Left ventricle myocardium inferior (tissue), 1 donor: ENCODE measurements around the gene TBC1D22A. TPM values are rescaled to one million over a fixed set of nuclear protein-coding genes. Genes with fewer than 3 reads are reported as not detected.

ENCODE experiments used
- DNase-seq: peaks from one replicate; pipeline ENCODE4 v3.0.0-alpha.2; 2020
- H3K27ac ChIP-seq: fragments of 200-600 bp; replicated peaks from 2 replicates; pipeline ENCODE4 v1.8.0; 2021
- H3K27me3 ChIP-seq: fragments of 200-600 bp; 2 replicates; pipeline ENCODE4 v1.8.0; 2021; ENCODE audit warnings: low read depth
- H3K36me3 ChIP-seq: fragments of 200-600 bp; 2 replicates; pipeline ENCODE4 v1.8.0; 2021
- H3K4me1 ChIP-seq: fragments of 200-600 bp; 2 replicates; pipeline ENCODE4 v1.8.0; 2021
- H3K4me3 ChIP-seq: fragments of 200-600 bp; 2 replicates; pipeline ENCODE4 v1.8.0; 2021; ENCODE audit warnings: mild to moderate bottlenecking, moderate library complexity
- H3K9me3 ChIP-seq: fragments of 200-600 bp; replicated peaks from 2 replicates; pipeline ENCODE4 v1.8.0; 2021
- intact Hi-C: fragments of 100-400 bp; cut with micrococcal nuclease; formaldehyde crosslinking; loops from one replicate; pipeline ENCODE4 v1.11.0; 2022
- total RNA-seq: library from RNA; stranded (reverse); fragmentation: NEBNext Ultra II Directional; extraction: Animal tissue kit (Norgen Biotek cat#: 25700); gene quantifications from one replicate; pipeline ENCODE4 v1.2.1, GENCODE V29; 2021
- TF ChIP-seq, protein P1 (sequence below): fragments of 200-600 bp; IDR thresholded peaks from 2 replicates; pipeline ENCODE4 v1.8.0; 2021; ENCODE audit warnings: antibody characterized with exemption, mild to moderate bottlenecking, borderline replicate concordance
- donor health status: DM: no; HTN: yes; CAD: no; lungs with severe emphysema.

Gene TBC1D22A
- total RNA-seq, 1 donor from 2014 or later = 16.2 TPM

DNA sequence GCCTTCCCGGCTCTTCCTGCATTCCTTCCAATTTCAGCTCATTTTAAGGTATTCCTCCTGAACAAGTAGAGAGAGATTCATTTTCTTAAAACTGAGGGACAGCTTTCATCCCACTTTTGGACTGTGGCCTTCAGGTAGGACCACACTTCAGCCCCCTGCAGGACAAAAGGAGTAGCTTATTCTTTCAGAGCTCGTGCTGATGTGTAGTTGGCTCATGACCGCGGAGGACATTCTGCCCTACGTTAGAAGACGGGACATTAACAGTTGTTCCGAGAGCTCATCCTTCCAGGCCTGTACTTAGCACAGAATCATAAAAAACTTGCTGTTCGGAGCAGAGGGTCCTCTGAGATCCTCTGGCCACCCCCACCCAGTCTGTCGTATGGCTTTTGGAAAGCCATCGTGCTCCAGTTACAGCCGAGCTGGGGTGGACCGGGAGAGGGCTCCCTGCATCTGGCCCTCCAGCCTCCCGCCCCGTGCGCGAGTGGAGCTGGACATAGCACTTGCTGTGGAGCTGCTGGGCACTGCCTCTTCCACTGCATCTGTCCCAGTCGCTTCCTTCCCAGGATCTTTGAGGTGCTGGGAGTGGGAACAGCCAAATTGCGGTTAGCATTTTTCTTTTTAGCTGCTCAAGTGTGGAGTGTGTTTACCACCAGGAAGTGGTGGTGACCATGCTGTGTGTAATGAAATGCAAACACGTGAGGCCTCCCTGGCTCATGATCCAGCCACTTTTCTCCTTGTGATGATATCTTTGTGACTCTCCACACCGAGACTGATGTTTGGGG, 250.3 kb downstream of the TBC1D22A start:
- TF ChIP-seq, protein P1, sequence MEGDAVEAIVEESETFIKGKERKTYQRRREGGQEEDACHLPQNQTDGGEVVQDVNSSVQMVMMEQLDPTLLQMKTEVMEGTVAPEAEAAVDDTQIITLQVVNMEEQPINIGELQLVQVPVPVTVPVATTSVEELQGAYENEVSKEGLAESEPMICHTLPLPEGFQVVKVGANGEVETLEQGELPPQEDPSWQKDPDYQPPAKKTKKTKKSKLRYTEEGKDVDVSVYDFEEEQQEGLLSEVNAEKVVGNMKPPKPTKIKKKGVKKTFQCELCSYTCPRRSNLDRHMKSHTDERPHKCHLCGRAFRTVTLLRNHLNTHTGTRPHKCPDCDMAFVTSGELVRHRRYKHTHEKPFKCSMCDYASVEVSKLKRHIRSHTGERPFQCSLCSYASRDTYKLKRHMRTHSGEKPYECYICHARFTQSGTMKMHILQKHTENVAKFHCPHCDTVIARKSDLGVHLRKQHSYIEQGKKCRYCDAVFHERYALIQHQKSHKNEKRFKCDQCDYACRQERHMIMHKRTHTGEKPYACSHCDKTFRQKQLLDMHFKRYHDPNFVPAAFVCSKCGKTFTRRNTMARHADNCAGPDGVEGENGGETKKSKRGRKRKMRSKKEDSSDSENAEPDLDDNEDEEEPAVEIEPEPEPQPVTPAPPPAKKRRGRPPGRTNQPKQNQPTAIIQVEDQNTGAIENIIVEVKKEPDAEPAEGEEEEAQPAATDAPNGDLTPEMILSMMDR = peak; percentile 17
- intact Hi-C loops = no loop called here
- H3K27ac ChIP-seq = no peak overlapping the region
- no peak for DNase-seq
- H3K9me3 ChIP-seq = no peaks in the 10 kb centered on the region
- H3K4me1 ChIP-seq = no peaks in the 10 kb centered on the region
- H3K27me3 ChIP-seq = no peaks in the 10 kb centered on the region
- H3K36me3 ChIP-seq = no peaks in the 10 kb centered on the region
- no peak overlapping the region for H3K4me3 ChIP-seq

DNA sequence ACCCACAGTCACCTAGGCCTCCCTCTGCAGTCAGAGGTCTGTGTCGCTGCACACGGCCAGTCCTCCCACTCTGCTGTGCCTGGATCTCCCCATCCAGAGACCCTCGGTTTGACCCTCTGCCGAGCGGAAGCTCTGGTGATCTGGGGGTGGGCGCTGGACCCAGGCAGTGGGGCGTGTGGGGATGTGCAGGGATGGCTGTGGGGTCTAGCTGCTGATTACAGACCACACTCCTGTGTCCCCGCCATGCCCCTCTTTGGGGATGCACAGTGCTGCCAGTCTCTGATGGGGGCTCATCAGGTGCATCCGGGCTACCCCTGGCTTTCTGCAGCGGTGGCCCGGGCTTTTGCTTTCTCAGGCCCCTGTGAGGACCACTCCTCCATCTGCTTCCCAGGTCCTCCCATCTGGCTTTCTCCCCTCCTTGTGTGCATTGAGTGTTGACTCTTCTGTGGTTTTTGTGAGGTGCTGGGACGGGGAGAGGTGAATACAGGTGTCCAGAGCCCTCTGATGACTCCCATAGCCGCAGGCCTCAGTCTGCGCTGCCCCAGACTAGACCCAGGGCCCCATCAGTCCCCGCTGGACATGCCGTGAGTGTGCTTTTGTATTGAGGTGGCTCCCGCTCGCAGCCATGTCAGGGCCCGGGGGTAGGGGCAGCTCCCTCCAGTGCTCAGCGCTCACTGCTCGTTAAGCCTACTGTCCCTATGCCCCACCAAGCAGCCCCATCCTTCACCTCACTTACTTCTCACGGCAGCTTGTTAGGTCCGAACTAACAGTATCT, 251.6 kb downstream of the TBC1D22A start:
- H3K4me1 ChIP-seq = no peaks in the 10 kb centered on the region
- intact Hi-C loops = no loop called here
- H3K36me3 ChIP-seq = no peaks in the 10 kb centered on the region
- no peaks in the 10 kb centered on the region for H3K27me3 ChIP-seq
- TF ChIP-seq, protein P1 = no peak
- no peak overlapping the region for H3K27ac ChIP-seq
- DNase-seq = no peak
- no peaks in the 10 kb centered on the region for H3K9me3 ChIP-seq
- no peak overlapping the region for H3K4me3 ChIP-seq

DNA sequence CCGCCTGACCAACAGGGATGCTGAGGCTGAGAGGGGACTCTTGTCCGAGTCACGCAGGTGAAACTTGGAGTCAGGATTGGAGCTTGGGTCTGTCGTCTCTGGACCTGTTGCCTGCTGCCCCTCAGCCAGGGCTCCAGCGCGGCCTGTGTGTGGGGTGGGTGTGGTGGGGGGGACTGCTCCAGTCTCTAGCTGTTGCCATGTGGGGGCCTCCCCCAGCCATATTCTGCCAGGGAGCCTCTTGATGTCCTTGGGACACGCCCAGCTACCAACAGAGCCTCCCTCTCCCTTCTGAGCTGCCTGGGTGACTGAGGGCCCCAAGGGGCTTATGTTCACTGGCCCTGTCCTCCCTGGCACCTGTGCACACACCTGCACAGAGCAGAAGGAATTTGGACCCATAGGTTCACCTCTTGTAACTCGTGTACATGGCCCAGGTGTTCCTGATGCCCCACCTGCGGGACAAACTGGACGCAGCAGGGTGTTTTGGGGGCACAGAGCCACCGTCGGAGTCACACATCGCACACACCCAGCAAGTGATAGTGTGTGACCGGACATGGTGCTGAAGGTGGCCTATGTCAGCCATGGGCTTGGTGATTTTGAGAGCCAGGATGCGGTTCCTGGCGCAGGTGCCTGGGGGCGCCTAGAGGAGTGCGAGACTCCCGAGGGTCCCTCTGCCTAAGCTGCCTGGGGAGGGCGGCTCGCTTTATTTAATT, 252.3 kb downstream of the TBC1D22A start:
- Histone ChIP-seq H3K4me1 (no peaks in the 10 kb centered on the region), H3K27ac (no peak overlapping the region), H3K4me3 (no peak overlapping the region), H3K9me3 (no peaks in the 10 kb centered on the region), H3K27me3 (no peaks in the 10 kb centered on the region), H3K36me3 (no peaks in the 10 kb centered on the region)
- intact Hi-C loops = no loop called here
- DNase-seq = no peak
- TF ChIP-seq, protein P1 = no peak

DNA sequence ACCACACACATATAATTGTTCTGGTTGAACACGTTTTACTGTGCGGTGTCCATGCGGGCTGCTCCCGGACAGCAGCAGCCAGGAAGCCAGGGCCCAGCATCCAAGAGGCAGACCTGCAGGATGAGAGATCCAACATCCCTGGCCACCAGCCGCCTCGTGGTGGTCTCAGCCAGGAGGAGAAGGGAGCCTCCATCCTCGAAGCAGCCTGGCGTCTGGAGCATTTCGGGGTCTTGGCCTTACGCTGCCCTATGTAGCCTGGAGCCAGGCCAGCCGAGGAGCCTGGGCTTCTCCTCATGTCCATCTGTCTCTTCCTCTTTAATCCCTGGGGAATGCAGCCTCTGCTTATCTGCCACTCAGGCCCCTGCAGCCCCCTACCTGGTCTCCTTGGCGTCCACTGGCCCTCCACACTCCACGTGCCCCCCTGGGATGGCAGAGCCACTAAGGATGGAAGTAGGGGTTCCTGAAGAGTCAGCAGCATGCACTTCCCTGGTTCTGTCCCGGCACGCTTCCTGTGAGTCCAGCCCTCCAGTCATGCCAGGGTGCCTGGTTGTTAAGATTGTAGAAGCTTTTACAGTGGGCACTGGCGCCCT, 253.2 kb downstream of the TBC1D22A start:
- intact Hi-C loops = no loop called here
- H3K4me1 ChIP-seq = no peaks in the 10 kb centered on the region
- TF ChIP-seq, protein P1 = no peak
- no peak overlapping the region for H3K4me3 ChIP-seq
- no peak overlapping the region for H3K27ac ChIP-seq
- H3K27me3 ChIP-seq = no peaks in the 10 kb centered on the region
- H3K9me3 ChIP-seq = no peaks in the 10 kb centered on the region
- H3K36me3 ChIP-seq = no peaks in the 10 kb centered on the region
- no peak for DNase-seq

DNA sequence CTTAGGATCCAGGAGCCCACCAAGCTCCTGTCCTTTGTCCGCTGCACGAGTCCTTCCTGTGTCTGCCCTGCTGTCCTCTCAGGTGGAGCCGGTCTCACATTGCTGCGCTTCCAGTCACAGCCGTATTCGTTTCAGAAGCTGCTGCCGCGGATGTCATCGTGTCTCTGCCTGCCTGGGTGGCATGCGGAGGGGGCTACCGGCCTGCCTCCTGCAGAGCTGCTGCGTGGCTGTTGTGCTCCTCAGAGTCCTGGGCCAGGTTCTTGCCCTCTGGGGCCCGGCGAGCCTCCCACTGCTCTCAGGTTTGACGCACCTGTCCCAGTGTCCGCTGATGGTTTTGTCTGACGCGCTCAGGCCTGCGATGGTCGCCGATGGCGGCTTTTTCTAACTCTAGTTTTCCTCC, 254.2 kb downstream of the TBC1D22A start:
- H3K27me3 ChIP-seq = no peaks in the 10 kb centered on the region
- H3K27ac ChIP-seq = no peak overlapping the region
- H3K4me1 ChIP-seq = peaks cover 1% of the 10 kb centered on the region
- DNase-seq = no peak
- intact Hi-C loops = no loop called here
- no peak overlapping the region for H3K4me3 ChIP-seq
- TF ChIP-seq, protein P1 = no peak
- H3K9me3 ChIP-seq = no peaks in the 10 kb centered on the region
- no peaks in the 10 kb centered on the region for H3K36me3 ChIP-seq
